Lower lobe of right lung (tissue), 2 donors: ENCODE results near the gene CCNA1. TPM values are rescaled to one million over a fixed set of nuclear protein-coding genes. Genes with fewer than 3 reads are reported as not detected.

Source experiments
- ATAC-seq, 2 donors: fragments of 200-7000 bp; cut with Tn5 transposase; one replicate each; pipeline ENCODE4 v1.9.1; 2020 to 2022; ENCODE audit warnings: mild to moderate bottlenecking in 2 of 2, moderate library complexity in 2 of 2
- DNase-seq: peaks from one replicate; pipeline ENCODE4 v3.0.0-alpha.2; 2020
- H3K27ac ChIP-seq: fragments of 200-600 bp; one replicate; pipeline ENCODE4 v1.8.0; 2022
- H3K27me3 ChIP-seq: fragments of 200-600 bp; one replicate; pipeline ENCODE4 v1.8.0; 2022; ENCODE audit warnings: low read depth
- H3K36me3 ChIP-seq: fragments of 200-600 bp; one replicate; pipeline ENCODE4 v1.8.0; 2022; ENCODE audit warnings: mild to moderate bottlenecking
- H3K4me1 ChIP-seq: fragments of 200-600 bp; one replicate; pipeline ENCODE4 v1.8.0; 2022
- H3K4me3 ChIP-seq: fragments of 200-600 bp; one replicate; pipeline ENCODE4 v1.8.0; 2022; ENCODE audit warnings: mild to moderate bottlenecking
- H3K9me3 ChIP-seq: fragments of 200-600 bp; one replicate; pipeline ENCODE4 v1.8.0; 2022
- CTCF ChIP-seq: fragments of 200-600 bp; IDR thresholded peaks from one replicate; pipeline ENCODE4 v1.8.0; 2022; ENCODE audit warnings: antibody characterized with exemption, mild to moderate bottlenecking
- intact Hi-C: fragments of 100-400 bp; cut with DNase I; formaldehyde crosslinking; loops from one replicate; pipeline ENCODE4 v1.11.0; 2022
- total RNA-seq: library from RNA; stranded (reverse); fragmentation: NEBNext Ultra II Directional; extraction: Animal tissue kit (Norgen Biotek cat#: 25700); gene quantifications from one replicate; pipeline ENCODE4 v1.2.1, GENCODE V29; 2021
- donor health status: DM: no; HTN: yes; CAD: no; lungs with severe emphysema.

The CCNA1 gene
- total RNA-seq, 1 donor from 2014 or later = 1.5 TPM

- no peaks in the 10 kb centered on the region for H3K27me3 ChIP-seq
- H3K36me3 ChIP-seq = no peaks in the 10 kb centered on the region
- no peak for TF ChIP-seq CTCF
- peaks cover 14% of the 10 kb centered on the region for H3K4me1 ChIP-seq
- DNase-seq (no peak), ATAC-seq (no peak)
- intact Hi-C loops = no loop called here
- no peak overlapping the region for H3K4me3 ChIP-seq
- H3K27ac ChIP-seq = no peak overlapping the region
- H3K9me3 ChIP-seq = peaks cover 7% of the 10 kb centered on the region
These were observed 10.8 kb upstream of the CCNA1 start for GRCh38 chr13:36421447-36421846.

GRCh38 chr13:36428086-36428485 lies 4.2 kb upstream of the CCNA1 start:
- Histone ChIP-seq H3K9me3 (peaks cover 7% of the 10 kb centered on the region), H3K4me1 (peaks cover 28% of the 10 kb centered on the region), H3K27me3 (peaks cover 38% of the 10 kb centered on the region), H3K36me3 (no peaks in the 10 kb centered on the region), H3K4me3 (no peak overlapping the region), H3K27ac (no peak overlapping the region)
- ATAC-seq (no peak), DNase-seq (no peak)
- TF ChIP-seq CTCF = no peak
- intact Hi-C loops = no loop called here

- H3K27me3 ChIP-seq = peaks cover 39% of the 10 kb centered on the region
- no peaks in the 10 kb centered on the region for H3K36me3 ChIP-seq
- peak; percentile 29 to 56 for ATAC-seq
- TF ChIP-seq CTCF = no peak
- peaks cover 2% of the 10 kb centered on the region for H3K9me3 ChIP-seq
- H3K27ac ChIP-seq = no peak overlapping the region
- no peak for DNase-seq
- intact Hi-C loops = no loop called here
- no peak overlapping the region for H3K4me3 ChIP-seq
- peaks cover 28% of the 10 kb centered on the region for H3K4me1 ChIP-seq
These were observed 1.8 kb upstream of the CCNA1 start for GRCh38 chr13:36430247-36431203.

- no peak for TF ChIP-seq CTCF
- Histone ChIP-seq H3K4me1 (peaks cover 28% of the 10 kb centered on the region), H3K27ac (no peak overlapping the region), H3K36me3 (no peaks in the 10 kb centered on the region), H3K9me3 (no peaks in the 10 kb centered on the region), H3K27me3 (peaks cover 39% of the 10 kb centered on the region), H3K4me3 (peak overlapping the region; percentile 55)
- intact Hi-C loops = no loop called here
- ATAC-seq (peak; percentile 78 to 81), DNase-seq (peak; percentile 55)
These were observed 840 bp upstream of the CCNA1 start for GRCh38 chr13:36431204-36432105.

- intact Hi-C loops = no loop called here
- Histone ChIP-seq H3K27ac (no peak overlapping the region), H3K9me3 (no peaks in the 10 kb centered on the region), H3K4me3 (no peak overlapping the region), H3K4me1 (peaks cover 11% of the 10 kb centered on the region), H3K27me3 (peaks cover 14% of the 10 kb centered on the region), H3K36me3 (no peaks in the 10 kb centered on the region)
- no peak for DNase-seq
- ATAC-seq = no peak
- no peak for TF ChIP-seq CTCF
These were observed 4.5 kb downstream of the CCNA1 start for GRCh38 chr13:36436811-36437210.
